GM18499 (cell line): ENCODE results near the gene SOX6.
A peak's percentile ranks its signal among the peaks of the same experiment; 100 is the strongest.

ENCODE experiments used
- ATAC-seq: cut with Tn5 transposase; IDR thresholded peaks from one replicate; pipeline ENCODE4 v1.9.1; 2021; ENCODE audit warnings: moderate number of reproducible peaks; ENCODE audit not compliant: insufficient read depth, unreplicated experiment

The SOX6 gene

GRCh38 chr11:16280256-16280682 lies 76.1 kb downstream of the SOX6 start:
- no peak for ATAC-seq

DNA sequence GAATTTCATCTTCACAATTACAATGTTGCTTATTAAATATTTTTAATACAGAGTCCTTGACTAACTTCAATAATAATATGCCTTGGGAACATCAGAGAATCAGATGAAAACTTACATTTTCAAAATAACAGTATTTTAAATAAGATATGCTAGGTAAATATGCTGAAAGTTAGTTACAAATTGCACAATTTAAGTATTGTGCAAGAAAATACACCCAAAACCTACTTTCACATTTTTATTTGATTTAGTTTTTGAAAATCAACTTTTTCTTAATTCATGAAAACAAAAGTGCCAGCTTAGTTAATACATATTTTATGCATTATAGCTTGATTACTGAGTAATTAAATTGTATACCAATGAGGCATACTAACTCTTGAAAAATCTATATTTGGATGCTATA lies 76.8 kb downstream of the SOX6 start:
- no peak for ATAC-seq

DNA sequence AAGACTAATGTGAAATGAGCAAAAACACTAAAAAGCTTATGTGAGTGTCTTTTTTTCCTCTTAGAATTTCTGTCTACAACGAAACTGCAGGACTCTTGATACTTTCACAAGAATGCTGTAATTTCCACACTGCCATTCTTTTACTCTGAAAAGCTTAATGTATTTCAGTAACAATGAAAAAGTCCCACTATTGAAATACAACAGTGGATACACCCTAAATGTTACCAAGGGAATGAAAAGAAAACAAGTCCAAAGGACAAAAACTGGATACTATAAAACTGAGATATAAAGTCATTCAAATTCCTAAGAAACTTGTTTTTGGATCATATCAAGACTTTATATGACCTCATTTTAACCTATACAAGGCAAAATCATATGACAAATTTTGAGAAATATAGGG lies 77.4 kb downstream of the SOX6 start:
- ATAC-seq, result no peak

GRCh38 chr11:16278273-16278672 lies 78.1 kb downstream of the SOX6 start:
- ATAC-seq, result no peak

DNA sequence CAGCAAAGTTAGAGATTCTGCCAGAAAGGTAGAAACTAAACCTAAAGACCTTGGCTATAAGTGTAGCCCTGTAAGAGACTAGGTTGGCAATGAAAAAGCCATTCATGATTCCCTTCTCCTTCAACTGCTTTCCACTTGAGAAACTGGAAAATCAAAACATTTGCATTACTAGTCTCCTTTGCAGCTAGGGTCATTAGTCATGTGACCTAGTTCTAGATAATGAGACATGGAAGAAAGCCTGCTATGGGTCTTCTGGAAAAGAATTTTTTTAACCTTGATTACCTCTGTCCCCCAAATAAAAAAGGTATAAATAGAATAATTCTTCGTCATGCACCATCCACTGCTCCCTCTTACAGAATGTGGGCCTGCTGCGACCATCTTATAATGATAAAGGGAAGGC lies 80.1 kb downstream of the SOX6 start:
- ATAC-seq, result no peak

DNA sequence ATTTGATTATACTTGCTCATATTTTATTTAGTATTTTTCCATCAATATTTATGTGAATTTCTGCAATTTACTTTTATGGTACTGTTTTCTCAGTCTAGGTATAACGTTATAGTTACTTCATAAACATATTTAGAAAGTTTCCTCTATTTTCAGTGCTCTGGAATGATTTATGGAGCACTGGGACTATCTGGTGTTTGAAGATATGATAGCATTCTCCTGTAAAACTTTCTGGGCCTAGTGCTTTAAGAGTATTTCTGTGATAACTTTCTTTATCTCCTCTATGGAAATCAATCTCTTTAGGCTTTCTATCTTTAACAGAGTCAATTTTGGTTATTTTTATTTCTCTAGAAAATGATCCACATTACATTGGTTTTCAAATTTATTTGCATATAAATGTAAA lies 85.1 kb downstream of the SOX6 start:
- ATAC-seq, result no peak

GRCh38 chr11:16266021-16266420 lies 90.3 kb downstream of the SOX6 start:
- ATAC-seq, result no peak

DNA sequence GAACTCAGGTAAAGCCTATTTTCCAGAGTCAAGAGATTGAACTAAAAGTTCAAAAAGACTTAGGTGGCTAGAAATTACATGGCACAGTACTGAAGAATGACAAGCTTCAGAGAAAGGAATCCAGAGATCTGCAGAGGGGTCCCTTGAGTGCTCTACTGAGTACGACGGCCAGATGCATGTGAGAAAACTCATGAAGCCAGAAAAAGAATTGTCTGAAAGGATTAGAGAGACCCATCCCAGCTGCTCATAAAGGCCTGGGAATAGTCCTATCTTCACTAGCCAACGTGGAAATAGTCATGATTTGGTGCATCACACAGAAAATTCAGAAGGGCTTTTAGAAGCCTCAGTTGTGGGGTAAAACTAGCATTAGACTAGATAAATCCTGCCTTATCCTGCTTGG lies 91.3 kb downstream of the SOX6 start:
- ATAC-seq, result no peak

DNA sequence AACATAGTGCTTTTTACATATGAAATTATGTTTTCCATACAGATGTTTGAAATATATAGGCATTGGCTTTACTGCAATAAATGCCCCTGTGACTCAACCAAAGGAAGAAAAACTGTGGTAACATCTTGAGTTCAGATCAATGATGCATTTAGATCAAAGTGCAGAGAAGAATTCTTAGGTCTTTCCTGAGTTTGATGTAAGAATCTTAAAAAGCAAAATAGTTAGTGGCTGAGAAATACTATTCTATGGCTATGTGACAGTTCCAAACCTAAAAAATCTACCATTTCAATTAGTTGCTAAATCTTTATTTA lies 93.7 kb downstream of the SOX6 start:
- peak; percentile 6 for ATAC-seq

DNA sequence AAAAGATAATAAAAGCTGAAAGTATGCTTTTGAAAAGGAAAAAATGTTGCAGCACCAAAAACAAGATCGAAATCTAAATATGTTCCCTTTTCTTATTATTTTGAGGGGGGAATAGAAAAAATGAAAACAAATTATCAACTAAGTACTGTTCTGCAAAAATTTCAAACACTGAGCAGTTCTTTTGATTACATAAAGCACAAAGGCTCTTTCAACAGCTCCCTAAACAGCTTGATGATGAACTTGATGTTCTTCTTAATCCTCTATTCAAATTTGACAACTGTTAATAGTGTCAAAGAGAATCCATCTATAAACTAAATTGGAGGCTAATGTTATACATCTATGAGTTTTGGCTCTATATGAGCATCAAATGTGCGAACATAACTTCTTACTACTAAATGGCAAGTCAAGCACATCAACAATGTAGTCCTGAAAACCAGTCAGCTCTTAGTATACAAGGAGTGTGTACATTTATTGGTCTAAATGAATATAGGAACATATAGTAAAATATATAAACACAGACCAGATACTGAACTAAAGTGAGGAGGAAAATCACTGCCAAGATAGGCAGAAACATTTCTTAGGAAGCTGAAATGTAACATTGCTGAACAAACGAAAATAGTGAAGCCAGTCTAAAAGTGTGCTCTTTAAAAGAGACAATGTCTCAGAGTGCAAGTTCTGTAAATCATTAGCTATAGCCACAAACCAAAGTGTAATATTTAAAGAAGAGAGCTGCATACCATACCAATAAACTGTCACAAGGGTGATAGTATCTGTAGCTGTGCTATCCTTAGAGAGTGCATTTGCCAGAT lies 94.3 kb downstream of the SOX6 start:
- peak; percentile 67 for ATAC-seq

- no peak for ATAC-seq
These were observed 104.0 kb downstream of the SOX6 start for GRCh38 chr11:16252373-16252772.

- no peak for ATAC-seq
These were observed 108.1 kb downstream of the SOX6 start for GRCh38 chr11:16248248-16248647.

GRCh38 chr11:16242806-16243205 lies 113.5 kb downstream of the SOX6 start:
- peak; percentile 92 for ATAC-seq

GRCh38 chr11:16240687-16241086 lies 115.7 kb downstream of the SOX6 start:
- no peak for ATAC-seq

DNA sequence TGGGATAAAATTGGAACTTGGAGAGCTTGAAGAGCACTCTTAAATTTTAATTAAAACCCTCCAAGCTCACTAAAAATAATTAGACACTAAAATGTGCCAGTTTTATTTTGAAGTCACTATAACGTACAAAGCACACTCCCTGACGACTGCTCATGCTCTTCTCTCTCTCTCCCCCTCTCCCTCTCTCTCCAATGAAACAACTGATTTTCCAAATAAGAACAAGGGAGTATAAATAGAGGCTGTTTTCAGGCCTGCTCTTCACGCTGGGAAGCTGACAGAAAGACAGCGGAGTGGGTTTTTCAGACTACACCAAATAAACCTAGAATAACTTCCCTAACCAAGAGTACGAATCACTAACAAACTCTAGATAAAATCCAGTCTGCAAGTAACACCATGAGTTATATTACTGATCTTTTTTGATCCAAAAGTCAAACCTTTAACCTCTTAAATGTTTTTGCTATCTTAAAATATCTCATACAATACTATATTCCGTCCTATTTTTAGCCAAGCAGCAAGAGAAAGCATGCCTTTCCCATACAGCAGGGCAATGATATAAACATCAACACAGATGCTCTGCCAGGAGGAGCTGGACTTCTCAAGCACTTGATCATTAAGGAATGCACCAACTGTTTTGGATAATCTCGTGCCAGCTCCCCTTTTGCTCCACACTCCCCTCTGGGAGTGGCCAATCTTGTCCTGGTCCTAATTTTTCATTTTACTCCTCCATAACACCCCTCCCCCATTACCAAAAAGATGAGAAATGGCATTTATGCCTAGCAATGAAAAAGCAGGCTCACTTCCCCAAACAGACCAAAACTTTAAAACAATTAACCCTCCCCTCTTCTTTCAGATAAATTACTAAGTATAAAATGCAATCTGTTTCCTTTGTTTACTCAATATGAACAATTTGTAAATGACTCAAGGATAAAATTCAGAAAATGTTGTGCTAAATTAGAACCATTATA lies 116.9 kb downstream of the SOX6 start:
- ATAC-seq, result no peak

- ATAC-seq, result no peak
These were observed 130.1 kb downstream of the SOX6 start for GRCh38 chr11:16226245-16226644.

DNA sequence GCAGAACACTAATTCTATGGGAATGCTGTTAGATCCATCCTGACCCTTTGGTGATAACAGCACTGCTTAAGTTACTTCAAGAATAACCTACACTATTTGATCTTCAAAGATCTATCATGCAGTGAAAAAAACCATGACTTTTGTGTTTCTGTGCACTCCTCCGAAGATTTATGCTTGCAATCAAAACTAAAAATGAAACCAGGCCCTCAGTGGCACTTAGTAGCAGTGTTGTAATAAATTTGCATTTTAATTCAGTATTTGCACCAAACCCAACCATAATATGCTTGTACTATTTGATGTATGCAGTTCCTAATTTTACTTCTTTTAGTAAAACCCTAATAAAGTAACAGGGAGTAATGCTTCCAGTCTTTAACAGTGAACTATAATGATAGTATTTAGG lies 130.7 kb downstream of the SOX6 start:
- ATAC-seq, result no peak

DNA sequence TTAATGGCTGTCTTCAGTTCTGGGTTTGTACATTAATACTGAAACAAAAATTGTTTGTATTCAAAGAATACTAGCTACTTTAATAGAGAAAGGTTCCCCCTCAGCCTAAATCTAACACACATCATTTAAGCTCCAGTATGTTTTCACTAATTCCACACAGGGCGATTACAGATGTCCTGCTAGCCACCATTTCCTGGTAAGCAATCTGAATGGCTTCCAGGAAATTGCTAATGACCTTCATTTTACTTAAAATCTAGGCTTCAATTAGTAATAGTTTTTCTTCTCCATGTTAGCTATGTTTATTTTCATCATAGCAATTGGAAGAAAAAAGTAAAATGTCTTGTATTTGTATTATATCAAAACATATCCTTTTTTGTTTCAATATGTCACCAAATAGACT lies 132.8 kb downstream of the SOX6 start:
- ATAC-seq, result no peak

DNA sequence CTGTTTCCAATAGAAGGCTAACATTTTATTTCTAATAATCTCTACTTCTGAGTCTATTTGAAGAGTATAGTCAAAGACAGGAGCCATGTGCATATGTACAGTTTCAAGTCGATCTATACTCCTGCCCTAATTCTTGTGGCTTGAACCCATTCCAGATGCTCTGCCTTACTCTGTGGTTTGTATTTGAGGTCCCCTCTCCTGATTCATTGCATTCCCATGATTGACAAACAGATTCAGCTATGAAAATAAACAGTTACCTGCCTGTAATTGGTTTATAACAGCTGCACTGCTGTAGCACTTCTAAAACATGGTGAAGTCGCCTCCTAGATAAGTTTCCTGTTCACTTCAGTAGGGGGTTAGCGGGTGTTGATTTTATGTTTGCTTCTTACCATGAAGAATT lies 138.7 kb downstream of the SOX6 start:
- no peak for ATAC-seq

DNA sequence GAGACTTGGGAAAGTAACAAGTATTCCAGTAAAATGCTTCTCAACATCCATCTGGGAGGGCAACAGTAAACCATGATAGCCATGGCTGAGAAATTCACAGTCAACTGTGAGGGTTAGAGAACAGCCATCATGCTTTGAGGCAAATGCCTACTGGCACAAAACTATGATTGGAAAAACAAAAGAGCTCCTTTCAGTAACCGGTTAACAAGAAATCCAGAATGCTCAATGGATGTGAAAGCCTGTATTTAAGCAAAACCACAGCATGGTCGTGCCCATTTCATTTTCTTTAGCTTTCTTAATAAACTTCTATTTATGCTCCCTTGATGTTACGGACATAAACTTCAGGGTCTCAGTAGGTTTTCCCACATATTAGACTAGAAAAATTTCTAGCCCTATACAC lies 139.5 kb downstream of the SOX6 start:
- no peak for ATAC-seq

DNA sequence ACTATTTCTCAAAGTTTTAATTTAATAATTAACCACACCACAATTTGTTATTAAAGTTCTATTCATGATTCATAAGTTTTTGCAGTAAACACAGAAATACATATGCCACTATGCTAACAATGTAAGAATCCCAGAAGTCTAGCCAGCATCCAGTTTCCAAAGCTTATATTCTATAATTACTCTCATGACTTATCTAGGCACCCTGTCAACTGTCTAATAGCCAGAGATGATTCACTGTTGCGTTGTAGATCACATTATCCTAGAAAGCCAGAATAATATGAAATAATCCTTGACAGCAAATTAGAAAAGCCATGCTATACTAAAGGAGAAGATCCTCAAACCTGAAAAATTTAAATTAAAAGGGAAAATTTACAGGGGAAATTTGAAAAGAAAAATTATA lies 141.0 kb downstream of the SOX6 start:
- no peak for ATAC-seq

- ATAC-seq, result no peak
These were observed 144.9 kb downstream of the SOX6 start for GRCh38 chr11:16211407-16211806.
